Measurements from ENCODE around the gene NDC80. TPM values are rescaled to one million over a fixed set of nuclear protein-coding genes. Genes with fewer than 3 reads are reported as not detected.

The NDC80 gene
- total and polyA plus RNA-seq, 9 of the 15 experiments (the other 6 are each of a cell fraction or from before 2014, with no cell fraction given) = 65.2 to 97.9 (median 83.3) TPM

- TF ChIP-seq STAT5A (IDR thresholded peaks at IDR 0.05; ENCODE audit: borderline replicate concordance, low read length) (no peak), MEIS2 (IDR thresholded peaks at IDR 0.05; ENCODE audit: partially characterized antibody) (peak; percentile 56), PKNOX1 (IDR thresholded peaks at IDR 0.05) (no peak), TFAM (CRISPR knock-in tag; conservative IDR thresholded peaks at IDR 0.05) (no peak), SMAD2 (IDR thresholded peaks at IDR 0.05; ENCODE audit: low read depth, low read length) (no peak), E2F6 (IDR thresholded peaks at IDR 0.05; ENCODE audit: borderline replicate concordance in 1 of 2, extremely low read depth in 1 of 2, insufficient read depth in 1 of 2, insufficient read length in 1 of 2, low read depth in 1 of 2, low read length in 1 of 2, poor library complexity in 1 of 2, severe bottlenecking in 1 of 2) (peak in 1 of 2 experiments; percentile 31), ETV5 (CRISPR knock-in tag; IDR thresholded peaks at IDR 0.05; ENCODE audit: low read depth) (peak; percentile 43; the same call in 1 of the 2 replicates), DNMT1 (IDR thresholded peaks at IDR 0.05) (no peak), SIN3A (IDR thresholded peaks at IDR 0.05; ENCODE audit: borderline replicate concordance in 2 of 2, control insufficient read depth in 1 of 2, low read depth in 2 of 2, low read length in 2 of 2) (peak in 1 of 2 experiments; percentile 41; a peak in 2 of 4 replicates), KHSRP (IDR thresholded peaks at IDR 0.05) (no peak), SAP30 (IDR thresholded peaks at IDR 0.05; ENCODE audit: borderline replicate concordance, insufficient read depth, low read depth, low read length, poor library complexity, severe bottlenecking) (peak; percentile 33), IRF9 (tag; IDR thresholded peaks at IDR 0.05) (no peak), ZSCAN29 (IDR thresholded peaks at IDR 0.05) (no peak), ZNF586 (CRISPR knock-in tag; conservative IDR thresholded peaks at IDR 0.05) (no peak), SPI1 (IDR thresholded peaks at IDR 0.05; ENCODE audit: borderline replicate concordance, low read depth, low read length) (no peak), ZBTB2 (IDR thresholded peaks at IDR 0.05) (no peak; the same call in 1 of the 2 replicates), ZMIZ1 (IDR thresholded peaks at IDR 0.05; ENCODE audit: low read depth in 2 of 2, low read length in 2 of 2) (no peak), NR2C1 (IDR thresholded peaks at IDR 0.05) (no peak), NR2C1 (tag; IDR thresholded peaks at IDR 0.05) (no peak)
Measured at GRCh38 chr18:2656237-2656980, 85.1 kb downstream of the NDC80 start (continued).

Data from K562 (cell line).